ENCODE measurements around the gene ABLIM3. TPM values are rescaled to one million over a fixed set of nuclear protein-coding genes. Genes with fewer than 3 reads are reported as not detected.

Gene ABLIM3
- total RNA-seq, 1 experiment from 2014 or later: not detected

DNA sequence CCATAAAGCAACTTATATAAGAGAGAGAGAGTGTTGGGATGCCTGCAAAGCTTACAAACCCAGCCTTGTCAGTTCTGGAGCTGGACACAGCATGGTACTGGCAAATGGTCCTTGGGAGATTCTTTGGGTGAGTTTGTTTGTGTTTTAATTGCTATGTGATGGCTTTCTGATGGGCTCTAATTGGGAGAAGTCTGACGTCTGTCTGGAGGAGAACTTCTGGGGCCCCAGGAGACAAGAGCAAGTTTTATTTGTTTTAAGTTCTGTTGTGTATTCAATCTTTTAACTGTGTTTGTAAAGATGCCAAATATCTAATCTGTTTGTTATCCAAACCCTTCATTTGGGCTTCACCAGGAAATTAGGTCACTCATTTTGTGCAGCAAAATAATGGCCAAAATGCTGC, 80.0 kb downstream of the ABLIM3 start:
- CTCF ChIA-PET: no interaction called here
- intact Hi-C loops (cut with micrococcal nuclease; ENCODE audit: unreplicated experiment): no loop called here
- no peaks in the 10 kb centered on the region for H3K9me3 Mint-ChIP-seq (ENCODE audit: unreplicated experiment)

GRCh38 chr5:149221731-149222342, 80.5 kb downstream of the ABLIM3 start:
- peaks cover 26% of the 10 kb centered on the region for H3K27me3 Mint-ChIP-seq (ENCODE audit: insufficient read depth, unreplicated experiment)

More for the DNA sequence above, 80.0 kb downstream of the ABLIM3 start:
- H3K36me3 Mint-ChIP-seq (ENCODE audit: insufficient read depth, unreplicated experiment): no peaks in the 10 kb centered on the region
- Histone ChIP-seq H3K27me3 (replicated peaks; ENCODE audit: control insufficient read depth, insufficient read depth, low read length) (no peaks in the 10 kb centered on the region; the same call in 1 of the 2 replicates), H3K4me3 (ENCODE audit: low read depth, low read length) (no peak overlapping the region), H3K4me1 (no peaks in the 10 kb centered on the region), H3K9me3 (no peaks in the 10 kb centered on the region), H3K36me3 (ENCODE audit: control insufficient read depth, insufficient read depth, low read length) (no peaks in the 10 kb centered on the region)
- peaks cover 27% of the 10 kb centered on the region for H3K27me3 Mint-ChIP-seq (ENCODE audit: insufficient read depth, unreplicated experiment)
- POLR2A ChIA-PET: no interaction called here
- no TSS peak for BruUV-seq (replicated peaks)
- no peak for TF ChIP-seq CTCF (IDR thresholded peaks at IDR 0.05; ENCODE audit: insufficient read depth in 1 of 2, low read depth in 1 of 2, low read length in 1 of 2, severe bottlenecking in 1 of 2, unreplicated experiment in 1 of 2)
- H3K4me3 Mint-ChIP-seq (ENCODE audit: unreplicated experiment): no peak overlapping the region
- DNase-seq: no peak
- H3K27ac Mint-ChIP-seq (ENCODE audit: unreplicated experiment): no peak overlapping the region
- H3K4me1 Mint-ChIP-seq (ENCODE audit: low read depth, unreplicated experiment): no peaks in the 10 kb centered on the region

GRCh38 chr5:149223081-149223848, 82.0 kb downstream of the ABLIM3 start:
- no peak overlapping the region for H3K4me3 ChIP-seq (ENCODE audit: low read depth, low read length)
- no peaks in the 10 kb centered on the region for H3K4me1 ChIP-seq
- Mint-ChIP-seq H3K36me3 (ENCODE audit: insufficient read depth, unreplicated experiment) (no peaks in the 10 kb centered on the region), H3K27ac (ENCODE audit: unreplicated experiment) (no peak overlapping the region), H3K4me1 (ENCODE audit: low read depth, unreplicated experiment) (no peaks in the 10 kb centered on the region), H3K4me3 (ENCODE audit: unreplicated experiment) (no peak overlapping the region), H3K9me3 (ENCODE audit: unreplicated experiment) (no peaks in the 10 kb centered on the region), H3K27me3 (ENCODE audit: insufficient read depth, unreplicated experiment) (peaks cover 17% of the 10 kb centered on the region)
- no peaks in the 10 kb centered on the region for H3K9me3 ChIP-seq
- POLR2A ChIA-PET: no interaction called here
- CTCF ChIA-PET: interaction anchor here (0.6 kb wide), 1 partner anchor 61 kb away, joined by 3 read pairs; no protein-coding TSS in a partner anchor
- H3K27me3 ChIP-seq (replicated peaks; ENCODE audit: control insufficient read depth, insufficient read depth, low read length): no peaks in the 10 kb centered on the region; the same call in 1 of the 2 replicates
- no TSS peak for BruUV-seq (replicated peaks)
- intact Hi-C loops (cut with micrococcal nuclease; ENCODE audit: unreplicated experiment): no loop called here
- H3K36me3 ChIP-seq (ENCODE audit: control insufficient read depth, insufficient read depth, low read length): no peaks in the 10 kb centered on the region
- DNase-seq: no peak
- TF ChIP-seq CTCF (IDR thresholded peaks at IDR 0.05; ENCODE audit: insufficient read depth in 1 of 2, low read depth in 1 of 2, low read length in 1 of 2, severe bottlenecking in 1 of 2, unreplicated experiment in 1 of 2): no peak

More at GRCh38 chr5:149221731-149222342, 80.5 kb downstream of the ABLIM3 start:
- Mint-ChIP-seq H3K4me3 (ENCODE audit: unreplicated experiment) (no peak overlapping the region), H3K9me3 (ENCODE audit: unreplicated experiment) (no peaks in the 10 kb centered on the region), H3K27ac (ENCODE audit: unreplicated experiment) (no peak overlapping the region), H3K36me3 (ENCODE audit: insufficient read depth, unreplicated experiment) (no peaks in the 10 kb centered on the region), H3K4me1 (ENCODE audit: low read depth, unreplicated experiment) (no peaks in the 10 kb centered on the region)
- intact Hi-C loops (cut with micrococcal nuclease; ENCODE audit: unreplicated experiment): no loop called here
- no peak for TF ChIP-seq CTCF (IDR thresholded peaks at IDR 0.05; ENCODE audit: insufficient read depth in 1 of 2, low read depth in 1 of 2, low read length in 1 of 2, severe bottlenecking in 1 of 2, unreplicated experiment in 1 of 2)
- Histone ChIP-seq H3K27me3 (replicated peaks; ENCODE audit: control insufficient read depth, insufficient read depth, low read length) (no peaks in the 10 kb centered on the region; the same call in 1 of the 2 replicates), H3K4me1 (no peaks in the 10 kb centered on the region), H3K4me3 (ENCODE audit: low read depth, low read length) (no peak overlapping the region), H3K9me3 (no peaks in the 10 kb centered on the region), H3K36me3 (ENCODE audit: control insufficient read depth, insufficient read depth, low read length) (no peaks in the 10 kb centered on the region)
- POLR2A ChIA-PET: no interaction called here
- BruUV-seq (replicated peaks): no TSS peak
- no peak for DNase-seq
- CTCF ChIA-PET: no interaction called here

Measured in Caco-2 (cell line).